ENCODE data around the gene WASF2. TPM values are rescaled to one million over a fixed set of nuclear protein-coding genes. Genes with fewer than 3 reads are reported as not detected.

Gene WASF2
- total RNA-seq, 6 experiments from 2014 or later = 18.4 to 38.1 (median 26.5) TPM

- H3K27me3 ChIP-seq = no peaks in the 10 kb centered on the region
- DNase-seq = no peak
- no peaks in the 10 kb centered on the region for H3K4me1 ChIP-seq
- H3K4me3 ChIP-seq = no peak overlapping the region
- H3K27ac ChIP-seq = no peak overlapping the region
- intact Hi-C loops (cut with DNase I) = no loop called here
- H3K9me3 ChIP-seq = no peaks in the 10 kb centered on the region
- TF ChIP-seq POLR2A (IDR thresholded peaks at IDR 0.05) (no peak), CTCF (IDR thresholded peaks at IDR 0.05) (no peak)
- ATAC-seq = no peak
- 67% methylated on average over 3 of the region's 6 CpGs for WGBS (ENCODE audit: insufficient coverage, low coverage, low lambda C conversion rate, missing lambda C conversion rate)
- H3K36me3 ChIP-seq = no peaks in the 10 kb centered on the region
Observed at GRCh38 chr1:27506703-27507102, 16.7 kb upstream of the WASF2 start.

- H3K36me3 ChIP-seq = no peaks in the 10 kb centered on the region
- no peaks in the 10 kb centered on the region for H3K27me3 ChIP-seq
- H3K9me3 ChIP-seq = no peaks in the 10 kb centered on the region
- ATAC-seq = no peak
- intact Hi-C loops (cut with DNase I) = no loop called here
- DNase-seq = no peak
- H3K4me1 ChIP-seq = no peaks in the 10 kb centered on the region
- no peak overlapping the region for H3K4me3 ChIP-seq
- TF ChIP-seq CTCF (IDR thresholded peaks at IDR 0.05) = no peak
- no peak for TF ChIP-seq POLR2A (IDR thresholded peaks at IDR 0.05)
- peak overlapping the region in 2 of 3 donors; percentile 40 to 57 for H3K27ac ChIP-seq
- 58% methylated on average over 5 of the region's 5 CpGs for WGBS (ENCODE audit: insufficient coverage, low coverage, low lambda C conversion rate, missing lambda C conversion rate)
Observed at GRCh38 chr1:27505420-27505680, 15.4 kb upstream of the WASF2 start.

GRCh38 chr1:27504588-27505419 lies 14.8 kb upstream of the WASF2 start:
- Histone ChIP-seq H3K27me3 (no peaks in the 10 kb centered on the region), H3K27ac (peak overlapping the region; percentile 40 to 57 (median 53)), H3K36me3 (no peaks in the 10 kb centered on the region), H3K9me3 (no peaks in the 10 kb centered on the region), H3K4me3 (no peak overlapping the region), H3K4me1 (no peaks in the 10 kb centered on the region)
- TF ChIP-seq CTCF (IDR thresholded peaks at IDR 0.05) (no peak), POLR2A (IDR thresholded peaks at IDR 0.05) (no peak)
- WGBS (ENCODE audit: insufficient coverage, low coverage, low lambda C conversion rate, missing lambda C conversion rate) = 50% methylated on average over 5 of the region's 13 CpGs
- intact Hi-C loops (cut with DNase I) = no loop called here
- ATAC-seq (peak; percentile 67 to 82 (median 74)), DNase-seq (peak in 2 of 3 donors; percentile 41 to 55)

GRCh38 chr1:27503844-27504587 lies 14.0 kb upstream of the WASF2 start:
- DNase-seq (peak in 1 of 3 donors; percentile 30), ATAC-seq (peak in 1 of 4 donors; percentile 17)
- H3K4me1 ChIP-seq = no peaks in the 10 kb centered on the region
- H3K9me3 ChIP-seq = no peaks in the 10 kb centered on the region
- no peak overlapping the region for H3K4me3 ChIP-seq
- intact Hi-C loops (cut with DNase I) = no loop called here
- H3K27me3 ChIP-seq = no peaks in the 10 kb centered on the region
- WGBS (ENCODE audit: insufficient coverage, low coverage, low lambda C conversion rate, missing lambda C conversion rate) = 61% methylated on average over 8 of the region's 12 CpGs
- no peaks in the 10 kb centered on the region for H3K36me3 ChIP-seq
- peak overlapping the region in 2 of 3 donors; percentile 34 to 57 for H3K27ac ChIP-seq
- TF ChIP-seq POLR2A (IDR thresholded peaks at IDR 0.05) (no peak), CTCF (IDR thresholded peaks at IDR 0.05) (no peak)

Measured in right lobe of liver (tissue), 6 donors.